HL-60/S4 (cell line): ENCODE results near the gene GMPPB.

Experiments used
- in situ Hi-C: fragments of 300-500 bp; cut with MboI; formaldehyde crosslinking; loops from 2 replicates; pipeline ENCODE4 v1.14.3; 2022; ENCODE audit warnings: low sequenced_read_pairs

GMPPB gene

GRCh38 chr3:49729966-49730609 lies 6.3 kb upstream of the GMPPB start:
- in situ Hi-C loops, result no loop called here

GRCh38 chr3:49727924-49728361 lies 4.2 kb upstream of the GMPPB start:
- in situ Hi-C loops, result no loop called here

DNA sequence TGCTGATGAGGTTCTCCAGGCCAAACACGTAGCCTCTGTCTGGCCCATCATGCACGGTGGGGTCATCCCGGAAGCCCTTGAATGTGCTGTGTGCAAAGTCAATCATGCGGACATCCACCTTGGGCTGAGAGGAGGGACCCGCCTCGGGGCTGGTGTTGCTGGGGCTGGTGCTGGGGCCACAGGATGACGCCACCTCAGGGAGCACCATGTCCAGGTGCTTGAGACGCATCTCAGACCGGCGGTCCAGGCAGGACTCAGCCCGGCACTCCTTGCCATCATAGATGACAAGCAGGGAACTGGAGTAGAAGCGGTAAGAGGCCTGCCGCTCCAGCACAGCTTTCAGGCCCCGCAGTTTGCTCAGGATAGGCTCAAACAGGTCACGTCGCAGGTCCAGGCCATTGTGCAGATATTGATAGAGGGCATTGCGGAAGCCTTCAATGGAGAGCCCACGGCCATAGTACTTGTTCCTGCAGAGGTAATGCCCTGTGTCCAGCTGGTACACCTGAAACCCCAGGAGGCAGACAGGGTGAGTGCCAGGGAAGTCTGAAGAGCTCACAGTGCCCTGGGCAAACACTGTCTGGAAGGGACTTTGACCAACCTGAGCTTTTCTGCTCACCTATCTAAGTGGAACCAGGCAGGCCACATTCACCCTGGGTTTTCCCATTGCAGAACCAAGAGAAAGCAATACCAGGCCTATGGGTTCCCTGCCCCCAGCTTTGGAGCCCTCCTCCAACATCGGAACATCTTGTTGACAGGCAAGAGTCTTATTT lies 3.6 kb upstream of the GMPPB start:
- in situ Hi-C loops, result no loop called here

DNA sequence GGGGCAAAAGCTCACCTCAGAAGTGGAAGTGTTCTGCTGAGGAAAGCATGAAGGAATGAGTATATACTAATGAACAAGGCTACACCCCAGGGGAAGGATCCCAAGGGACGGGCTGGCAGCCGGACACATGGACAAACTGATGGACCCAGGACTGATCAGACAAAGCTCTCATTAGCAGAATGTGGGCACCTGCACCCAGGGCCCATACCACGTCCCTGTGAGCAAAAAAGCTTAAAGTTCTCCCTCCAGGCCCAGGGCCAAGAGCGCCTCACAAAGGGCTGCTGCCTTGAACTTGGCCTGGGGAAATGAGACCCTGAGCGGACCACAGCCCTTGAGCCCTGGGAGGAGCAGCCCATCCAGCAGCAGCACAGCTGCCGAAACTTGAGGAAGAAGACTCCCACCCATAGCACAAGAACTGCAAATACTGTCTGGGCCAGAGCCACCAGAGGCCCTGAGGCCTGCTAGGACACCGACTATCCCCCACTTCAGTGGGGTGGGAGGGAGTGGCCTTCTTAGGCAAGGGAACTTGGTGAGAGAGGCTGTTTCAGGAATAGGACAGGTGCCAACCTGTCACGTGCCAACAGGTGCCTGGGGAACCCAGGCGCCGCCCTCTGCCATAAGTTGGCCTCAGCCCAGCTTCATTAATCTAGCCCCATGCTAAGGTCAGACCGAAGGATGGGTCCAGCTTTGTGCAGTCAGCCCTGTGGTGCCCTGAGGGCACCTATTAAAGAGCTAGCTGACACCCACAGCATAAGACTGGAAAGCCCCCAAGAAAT lies 2.3 kb upstream of the GMPPB start:
- in situ Hi-C loops, result no loop called here

- in situ Hi-C loops, result no loop called here
These were observed 835 bp upstream of the GMPPB start for GRCh38 chr3:49724586-49724985.

GRCh38 chr3:49723296-49723627 lies 489 bp downstream of the GMPPB start:
- in situ Hi-C loops, result no loop called here

- in situ Hi-C loops, result no loop called here
These were observed 855 bp downstream of the GMPPB start for GRCh38 chr3:49722896-49723295.

- in situ Hi-C loops, result no loop called here
These were observed 1.6 kb downstream of the GMPPB start for GRCh38 chr3:49721896-49722781.

GRCh38 chr3:49721596-49721895 lies 2.2 kb downstream of the GMPPB start:
- in situ Hi-C loops, result no loop called here

DNA sequence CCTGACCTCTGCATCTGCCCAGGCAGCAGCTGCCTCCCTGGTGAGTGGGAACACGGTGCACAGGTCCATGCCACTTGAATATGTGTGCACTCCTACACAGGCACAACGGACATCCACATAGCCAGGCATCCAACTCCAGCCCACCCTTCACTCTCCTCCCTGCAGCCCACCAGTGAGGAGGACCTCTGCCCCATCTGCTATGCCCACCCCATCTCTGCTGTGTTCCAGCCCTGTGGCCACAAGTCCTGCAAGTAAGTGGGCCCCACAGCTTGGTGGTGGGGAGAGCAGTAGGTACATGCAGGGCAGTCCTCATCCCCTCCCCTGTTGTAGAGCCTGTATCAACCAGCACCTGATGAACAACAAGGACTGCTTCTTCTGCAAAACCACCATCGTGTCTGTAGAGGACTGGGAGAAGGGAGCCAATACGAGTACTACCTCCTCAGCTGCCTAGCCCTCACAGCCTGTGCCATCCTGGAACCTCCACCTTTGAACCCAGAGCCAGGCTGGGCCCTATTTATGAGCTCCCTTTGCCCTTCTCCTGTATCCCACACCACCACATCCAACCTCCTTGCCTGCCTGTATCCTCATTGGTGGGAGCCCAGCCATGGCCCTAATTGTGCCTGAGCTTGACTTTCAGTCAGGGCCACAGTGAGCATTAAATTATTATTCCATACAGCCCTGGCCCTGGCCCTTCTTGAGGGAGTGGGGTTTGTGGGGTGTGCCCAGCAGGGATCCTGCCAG lies 2.7 kb downstream of the GMPPB start:
- in situ Hi-C loops, result no loop called here

DNA sequence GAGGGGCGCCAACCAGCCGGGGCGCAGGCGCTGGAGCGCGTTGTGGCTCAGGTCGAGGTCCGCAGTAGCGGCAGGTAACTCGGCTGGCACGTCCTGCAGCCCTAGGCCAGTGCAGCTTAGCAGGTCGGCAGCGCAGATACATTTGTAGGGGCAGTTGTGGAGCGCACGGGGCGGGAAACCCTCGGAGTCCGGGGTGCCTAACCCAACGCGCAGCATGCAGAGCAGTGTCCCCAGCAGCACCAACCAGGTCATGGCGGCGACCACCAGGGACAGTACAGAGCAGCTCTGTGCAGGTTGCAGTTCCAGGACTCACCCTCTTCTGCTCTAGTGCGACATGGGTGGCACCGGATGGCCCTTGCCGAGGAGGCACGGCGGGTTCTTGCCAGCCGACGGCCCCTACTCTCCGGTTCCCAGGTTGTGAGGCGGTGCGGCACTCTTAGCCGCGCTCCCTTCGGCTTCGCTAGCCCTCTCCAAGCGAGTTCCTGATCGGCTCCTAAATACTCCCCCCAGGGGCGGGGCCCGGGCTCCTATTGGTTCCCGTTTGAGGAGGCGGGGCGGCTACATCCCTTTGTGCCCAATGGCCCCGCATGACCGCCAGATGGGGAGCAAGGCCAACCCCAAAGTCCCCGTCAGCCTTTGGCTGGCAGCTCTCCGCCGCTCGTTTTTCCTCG lies 4.4 kb downstream of the GMPPB start, which contains the start of gene AMIGO3:
AMIGO3 (minus strand) TSS at position 471 of the 671 bp plus-strand sequence; CDS start at position 252, 219 bp downstream.
- in situ Hi-C loops, result no loop called here

- in situ Hi-C loops, result no loop called here
These were observed 4.9 kb downstream of the GMPPB start for GRCh38 chr3:49718858-49719213.

- in situ Hi-C loops, result no loop called here
These were observed 5.5 kb downstream of the GMPPB start for GRCh38 chr3:49717959-49718857.

DNA sequence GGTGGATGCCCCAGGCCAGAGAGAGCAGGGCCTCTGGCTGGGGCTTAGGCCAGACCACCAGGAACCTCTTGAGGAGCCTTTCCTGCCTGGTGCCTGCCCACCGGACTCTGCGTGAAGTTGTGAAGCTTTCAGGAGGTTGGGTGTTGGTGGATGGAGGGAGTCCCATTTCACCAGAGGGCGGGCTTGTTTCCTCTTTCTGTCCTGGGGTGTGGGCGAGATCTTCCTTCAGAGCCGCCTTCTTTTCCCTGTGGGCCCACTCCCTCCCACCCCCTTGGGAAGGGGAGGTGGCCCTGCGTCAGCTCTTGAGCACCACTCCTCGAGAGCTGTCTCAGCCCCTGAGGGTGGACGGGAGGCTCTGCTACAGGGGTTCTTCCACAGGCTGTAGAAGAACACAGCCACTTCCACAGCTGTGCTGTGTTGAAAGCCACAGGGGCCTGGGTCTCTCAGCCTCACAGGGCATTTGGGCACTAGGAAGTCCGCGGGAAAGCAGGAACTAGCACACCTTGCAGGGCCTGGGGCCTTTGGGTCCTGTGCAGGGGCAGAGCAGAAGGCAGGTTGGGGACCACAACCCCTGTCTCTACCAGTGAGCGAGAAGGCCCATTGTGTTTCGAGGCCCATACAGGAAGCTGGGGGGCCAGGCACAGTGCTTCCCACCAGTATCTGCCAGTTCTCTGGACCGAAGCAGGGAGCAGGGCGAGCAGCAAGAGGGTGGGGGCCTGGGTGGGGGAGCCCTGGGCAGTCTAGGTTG lies 6.4 kb downstream of the GMPPB start:
- in situ Hi-C loops, result no loop called here

GRCh38 chr3:49716691-49717210 lies 7.0 kb downstream of the GMPPB start:
- in situ Hi-C loops, result no loop called here

- in situ Hi-C loops, result no loop called here
These were observed 7.6 kb downstream of the GMPPB start for GRCh38 chr3:49716169-49716568.

- in situ Hi-C loops, result no loop called here
These were observed 8.1 kb downstream of the GMPPB start for GRCh38 chr3:49715611-49716121.
